Small intestine (tissue), 7 donors: ENCODE measurements around the gene GGT6. TPM values are rescaled to one million over a fixed set of nuclear protein-coding genes. Genes with fewer than 3 reads are reported as not detected.
A peak's percentile ranks its signal among the peaks of the same experiment; 100 is the strongest.
"Not testable (repeated sequence)": the region's sequence is repeated elsewhere in the genome, so short reads cannot be mapped to it uniquely, and the experiment has no call there.

Experiments
- DNase-seq, 2 donors: peaks; one replicate each; pipeline versions ENCODE4 v3.0.0 to v3.0.0-alpha.2; 2013
- FAIRE-seq: peaks from 2 replicates; lab custom pipeline; 2012; peaks lifted over from hg19 to GRCh38; lab: Jason Lieb, UNC
- H3K27ac ChIP-seq, 3 donors: one replicate each; pipeline ENCODE4 v1.5.1; 2013; ENCODE audit warnings: low read length in 2 of 3, mild to moderate bottlenecking in 2 of 3, control low read depth in 1 of 3, inconsistent platforms in 1 of 3, low read depth in 1 of 3, moderate library complexity in 1 of 3
- H3K27me3 ChIP-seq, 3 donors: one replicate each; pipeline ENCODE4 v1.6.1; 2013; ENCODE audit warnings: low read length in 3 of 3, inconsistent platforms in 1 of 3; ENCODE audit not compliant: control insufficient read depth in 3 of 3, insufficient read depth in 3 of 3
- H3K36me3 ChIP-seq, 3 donors: one replicate each; pipeline ENCODE4 v1.6.1; 2013; ENCODE audit warnings: low read length in 3 of 3, inconsistent platforms in 1 of 3, low read depth in 1 of 3, mild to moderate bottlenecking in 1 of 3, moderate library complexity in 1 of 3; ENCODE audit not compliant: control insufficient read depth in 3 of 3, insufficient read depth in 2 of 3
- H3K4me1 ChIP-seq, 3 donors: one replicate each; pipeline ENCODE4 v1.6.1; 2013; ENCODE audit warnings: low read length in 2 of 3, inconsistent platforms in 1 of 3, low read depth in 1 of 3, mild to moderate bottlenecking in 1 of 3, moderate library complexity in 1 of 3; ENCODE audit not compliant: control insufficient read depth in 3 of 3, insufficient read depth in 2 of 3
- H3K4me3 ChIP-seq, 3 donors: one replicate each; pipeline ENCODE4 v1.5.1; 2013; ENCODE audit warnings: low read length in 3 of 3, control low read depth in 1 of 3, inconsistent platforms in 1 of 3, low read depth in 1 of 3, mild to moderate bottlenecking in 1 of 3, moderate library complexity in 1 of 3
- H3K9me3 ChIP-seq, 2 donors: one replicate each; pipeline ENCODE4 v1.6.1; 2013; ENCODE audit warnings: low read depth in 1 of 2, low read length in 1 of 2; ENCODE audit not compliant: control insufficient read depth in 2 of 2, insufficient read depth in 1 of 2
- WGBS, 3 donors: extraction: QIAGEN DNeasy Blood & Tissue Kit; methylation state at CpG; one replicate each; pipeline ENCODE4 v1.1.7; 2013; 5-methylcytosine and 5-hydroxymethylcytosine counted together
- polyA plus RNA-seq, 4 donors: library from polyadenylated mRNA; stranded (reverse) in 3 of 4; unstranded in 1 of 4; fragments of 200-250 nt in 3 of 4; fragments of 120-200 nt in 1 of 4; gene quantifications; one replicate each; pipeline versions ENCODE4 v1.2.1 to v1.2.3, GENCODE V29; 2013
- donor health status: healthy with polysubstance abuse.
- donor health status: control.
- donor health status: control.
- donor health status: Bipolar disorder and iron deficiency.
- donor health status: healthy.

The GGT6 gene
- polyA plus RNA-seq, 4 donors: 4.5 to 63.9 (median 21.4) TPM

GRCh38 chr17:4584101-4584916 lies 23.9 kb upstream of the GGT6 start, which contains the start of gene SMTNL2:
Gene SMTNL2, plus strand, starts transcription at chr17:4584529. Its CDS starts 77 bp downstream, at chr17:4584606.
- Histone ChIP-seq H3K4me3 (peak within 1 kb of the TSS in 2 of 3 donors; percentile 49 to 52), H3K4me1 (peaks cover 0 to 42% (median 0%) of the 10 kb centered on the region in 3 donors), H3K27ac (peak within 1 kb of the TSS in 1 of 3 donors; percentile 21), H3K27me3 (peaks cover 11 to 23% (median 18%) of the 10 kb centered on the region in 3 donors), H3K36me3 (peaks cover 0 to 2% (median 0%) of the 10 kb centered on the region in 3 donors), H3K9me3 (no peaks in the 10 kb centered on the region)
- WGBS, 3 donors: 0 to 2% (median 1%) methylated on average over 53 to 100 of the region's 100 CpGs
- DNase-seq (peak in 1 of 2 donors; percentile 76), FAIRE-seq (no peak)

GRCh38 chr17:4583782-4584100 lies 23.4 kb upstream of the GGT6 start:
- Histone ChIP-seq H3K9me3 (no peaks in the 10 kb centered on the region), H3K4me1 (peaks cover 0 to 40% (median 0%) of the 10 kb centered on the region in 3 donors), H3K27me3 (peaks cover 11 to 23% (median 18%) of the 10 kb centered on the region in 3 donors), H3K4me3 (peak overlapping the region in 2 of 3 donors; percentile 49 to 52), H3K36me3 (peaks cover 0 to 2% (median 0%) of the 10 kb centered on the region in 3 donors), H3K27ac (peak overlapping the region in 1 of 3 donors; percentile 21)
- WGBS, 3 donors: 20 to 34% (median 31%) methylated on average over 10 to 12 of the region's 12 CpGs
- DNase-seq: peak in 1 of 2 donors; percentile 75
- no peak for FAIRE-seq

- peaks cover 0 to 35% (median 0%) of the 10 kb centered on the region in 3 donors for H3K4me1 ChIP-seq
- H3K27ac ChIP-seq: no peak overlapping the region
- H3K27me3 ChIP-seq: peaks cover 11 to 23% (median 18%) of the 10 kb centered on the region in 3 donors
- H3K4me3 ChIP-seq: no peak overlapping the region
- DNase-seq (no peak), FAIRE-seq (no peak)
- 75 to 86% (median 77%) methylated on average over 3 of the region's 3 CpGs for WGBS, 3 donors
- H3K9me3 ChIP-seq: no peaks in the 10 kb centered on the region
- peaks cover 0 to 2% (median 0%) of the 10 kb centered on the region in 3 donors for H3K36me3 ChIP-seq
Observed at GRCh38 chr17:4583206-4583605, 22.8 kb upstream of the GGT6 start.

GRCh38 chr17:4582691-4583090 lies 22.3 kb upstream of the GGT6 start:
- Histone ChIP-seq H3K9me3 (no peaks in the 10 kb centered on the region), H3K4me1 (peaks cover 0 to 30% (median 0%) of the 10 kb centered on the region in 3 donors), H3K36me3 (peaks cover 0 to 2% (median 0%) of the 10 kb centered on the region in 3 donors), H3K27me3 (peaks cover 11 to 23% (median 18%) of the 10 kb centered on the region in 3 donors), H3K27ac (no peak overlapping the region), H3K4me3 (no peak overlapping the region)
- FAIRE-seq (no peak), DNase-seq (no peak)
- 80 to 84% (median 82%) methylated on average over 8 of the region's 8 CpGs for WGBS, 3 donors

GRCh38 chr17:4582101-4582501 lies 21.7 kb upstream of the GGT6 start:
- DNase-seq (no peak), FAIRE-seq (no peak)
- WGBS, 3 donors: 59 to 76% (median 73%) methylated on average over 7 of the region's 7 CpGs
- peaks cover 0 to 30% (median 0%) of the 10 kb centered on the region in 3 donors for H3K4me1 ChIP-seq
- peaks cover 0 to 2% (median 0%) of the 10 kb centered on the region in 3 donors for H3K36me3 ChIP-seq
- H3K4me3 ChIP-seq: no peak overlapping the region
- H3K27me3 ChIP-seq: peaks cover 11 to 23% (median 18%) of the 10 kb centered on the region in 3 donors
- H3K9me3 ChIP-seq: no peaks in the 10 kb centered on the region
- H3K27ac ChIP-seq: no peak overlapping the region

- H3K36me3 ChIP-seq: no peaks in the 10 kb centered on the region
- H3K4me1 ChIP-seq: peaks cover 0 to 33% (median 0%) of the 10 kb centered on the region in 3 donors
- 54 to 60% (median 57%) methylated on average over 7 of the region's 7 CpGs for WGBS, 3 donors
- H3K27me3 ChIP-seq: peaks cover 11 to 18% (median 15%) of the 10 kb centered on the region in 3 donors
- no peak overlapping the region for H3K27ac ChIP-seq
- H3K9me3 ChIP-seq: no peaks in the 10 kb centered on the region
- DNase-seq (no peak), FAIRE-seq (no peak)
- H3K4me3 ChIP-seq: no peak overlapping the region
Observed at GRCh38 chr17:4580291-4580690, 19.9 kb upstream of the GGT6 start.

GRCh38 chr17:4579678-4580077 lies 19.3 kb upstream of the GGT6 start:
- Histone ChIP-seq H3K4me3 (no peak overlapping the region), H3K36me3 (no peaks in the 10 kb centered on the region), H3K27ac (no peak overlapping the region), H3K4me1 (peaks cover 0 to 29% (median 0%) of the 10 kb centered on the region in 3 donors), H3K9me3 (no peaks in the 10 kb centered on the region), H3K27me3 (peaks cover 9 to 14% (median 11%) of the 10 kb centered on the region in 3 donors)
- no peak for FAIRE-seq
- WGBS, 3 donors: 74 to 82% (median 79%) methylated on average over 11 of the region's 11 CpGs
- DNase-seq: no peak

- peaks cover 0 to 21% (median 0%) of the 10 kb centered on the region in 3 donors for H3K4me1 ChIP-seq
- H3K36me3 ChIP-seq, H3K9me3 ChIP-seq, DNase-seq, H3K27ac ChIP-seq, FAIRE-seq, H3K27me3 ChIP-seq, H3K4me3 ChIP-seq: not testable (repeated sequence)
- WGBS, 3 donors: 93 to 99% (median 94%) methylated on average over 11 to 24 of the region's 24 CpGs
Observed at GRCh38 chr17:4578349-4578748, 18.0 kb upstream of the GGT6 start.
